Skin epidermis (tissue), 12 donors: ENCODE results near the gene JDP2.
A peak's percentile ranks its signal among the peaks of the same experiment; 100 is the strongest.

Source experiments
- H3K27ac ChIP-seq, 21 experiments: fragments of 200-600 bp; sonication (generic) in 11 of 21; one replicate each; pipeline ENCODE4 v1.5.0; 2020; ENCODE audit warnings: mild to moderate bottlenecking in 3 of 21, inconsistent platforms in 2 of 21, moderate library complexity in 2 of 21
- H3K4me3 ChIP-seq, 7 experiments: fragments of 200-600 bp; sonication (generic) in 2 of 7; one replicate each; pipeline ENCODE4 v1.5.0; 2020; ENCODE audit warnings: inconsistent platforms in 2 of 7, mild to moderate bottlenecking in 2 of 7, moderate library complexity in 1 of 7

Gene JDP2

GRCh38 chr14:75497701-75498100 is 69.9 kb downstream of the JDP2 start:
- Histone ChIP-seq H3K27ac (peak overlapping the region in 3 of 21 experiments; percentile 43 to 53 (median 48)), H3K4me3 (no peak overlapping the region)

- no peak overlapping the region for H3K27ac ChIP-seq
- no peak overlapping the region for H3K4me3 ChIP-seq
Observed at GRCh38 chr14:75499084-75499875, 71.5 kb downstream of the JDP2 start.

- H3K4me3 ChIP-seq = no peak overlapping the region
- H3K27ac ChIP-seq = no peak overlapping the region
Observed at GRCh38 chr14:75501080-75501479, 73.3 kb downstream of the JDP2 start.

GRCh38 chr14:75504411-75504810 is 76.6 kb downstream of the JDP2 start:
- H3K4me3 ChIP-seq = no peak overlapping the region
- H3K27ac ChIP-seq = no peak overlapping the region

DNA sequence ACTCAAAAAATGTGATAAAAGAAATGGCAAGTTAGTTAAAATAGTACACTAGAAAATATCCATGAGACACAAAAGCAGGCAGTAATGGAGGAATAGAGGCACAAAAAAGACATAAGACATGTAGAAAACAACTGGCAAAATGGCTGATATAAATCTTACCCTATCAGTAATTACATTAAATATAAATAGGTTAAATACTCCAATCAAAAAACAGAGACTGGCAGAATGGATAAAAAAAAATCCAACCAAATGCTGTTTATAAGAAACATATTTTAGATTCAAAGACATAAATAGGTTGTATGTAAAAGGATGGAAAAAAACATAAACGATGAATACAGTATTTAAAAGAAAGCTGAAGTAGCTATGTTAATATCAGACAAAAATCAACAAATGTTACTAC is 79.1 kb downstream of the JDP2 start:
- Histone ChIP-seq H3K4me3 (no peak overlapping the region), H3K27ac (no peak overlapping the region)

- Histone ChIP-seq H3K4me3 (no peak overlapping the region), H3K27ac (no peak overlapping the region)
Observed at GRCh38 chr14:75510547-75510946, 82.7 kb downstream of the JDP2 start.

GRCh38 chr14:75511201-75511600 is 83.4 kb downstream of the JDP2 start:
- H3K4me3 ChIP-seq = no peak overlapping the region
- H3K27ac ChIP-seq = no peak overlapping the region

- Histone ChIP-seq H3K27ac (peak overlapping the region in 11 of 21 experiments; percentile 45 to 89 (median 72)), H3K4me3 (peak overlapping the region in 1 of 7 experiments; percentile 39)
Observed at GRCh38 chr14:75513911-75514672, 86.3 kb downstream of the JDP2 start.

GRCh38 chr14:75514673-75515628 is 87.1 kb downstream of the JDP2 start:
- peak overlapping the region in 19 of 21 experiments; percentile 13 to 89 (median 61) for H3K27ac ChIP-seq
- peak overlapping the region; percentile 16 to 39 (median 21) for H3K4me3 ChIP-seq

- Histone ChIP-seq H3K27ac (peak overlapping the region in 17 of 21 experiments; percentile 13 to 89 (median 66)), H3K4me3 (peak overlapping the region in 6 of 7 experiments; percentile 16 to 39 (median 20))
Observed at GRCh38 chr14:75515629-75515996, 87.8 kb downstream of the JDP2 start.

DNA sequence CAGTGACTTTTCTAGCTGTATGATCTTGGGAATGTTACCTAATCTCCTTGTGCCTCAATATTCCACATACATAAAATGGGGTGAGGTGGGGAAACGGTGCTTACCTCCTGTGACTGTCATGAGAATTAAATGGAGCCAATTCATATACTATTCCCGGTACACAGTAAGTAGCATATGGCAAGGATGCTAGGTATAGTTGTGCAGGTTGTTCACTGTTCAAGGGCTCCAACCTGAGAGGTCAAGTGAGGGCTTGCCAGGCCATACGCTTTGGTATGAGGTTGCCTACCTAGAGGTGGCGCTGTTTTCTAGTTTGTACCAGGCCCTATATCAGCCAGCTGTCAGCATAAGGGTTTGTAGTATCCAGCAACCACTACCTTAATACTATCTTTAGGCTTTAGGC is 90.8 kb downstream of the JDP2 start:
- H3K4me3 ChIP-seq = no peak overlapping the region

DNA sequence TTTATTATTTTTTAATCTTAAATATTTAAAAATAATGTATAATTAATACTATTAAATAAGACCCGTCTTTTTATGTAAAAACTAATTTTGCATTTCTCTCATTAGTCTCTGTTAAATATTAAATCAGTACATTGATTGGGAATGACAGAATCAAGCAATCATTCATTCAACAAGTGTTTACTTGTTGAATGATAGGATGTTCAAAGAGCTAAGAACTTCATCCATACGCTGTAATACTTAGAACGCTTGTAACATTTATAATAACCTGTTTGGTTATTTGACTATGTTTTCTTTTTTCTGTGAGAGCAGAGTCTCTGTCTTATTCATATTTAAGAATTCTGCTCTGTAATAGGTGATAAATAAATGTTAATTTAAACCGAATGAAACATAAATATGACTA is 91.6 kb downstream of the JDP2 start:
- Histone ChIP-seq H3K27ac (peak overlapping the region in 1 of 21 experiments; percentile 85), H3K4me3 (no peak overlapping the region)

More for the DNA sequence above, 90.8 kb downstream of the JDP2 start:
- no peak overlapping the region for H3K27ac ChIP-seq

DNA sequence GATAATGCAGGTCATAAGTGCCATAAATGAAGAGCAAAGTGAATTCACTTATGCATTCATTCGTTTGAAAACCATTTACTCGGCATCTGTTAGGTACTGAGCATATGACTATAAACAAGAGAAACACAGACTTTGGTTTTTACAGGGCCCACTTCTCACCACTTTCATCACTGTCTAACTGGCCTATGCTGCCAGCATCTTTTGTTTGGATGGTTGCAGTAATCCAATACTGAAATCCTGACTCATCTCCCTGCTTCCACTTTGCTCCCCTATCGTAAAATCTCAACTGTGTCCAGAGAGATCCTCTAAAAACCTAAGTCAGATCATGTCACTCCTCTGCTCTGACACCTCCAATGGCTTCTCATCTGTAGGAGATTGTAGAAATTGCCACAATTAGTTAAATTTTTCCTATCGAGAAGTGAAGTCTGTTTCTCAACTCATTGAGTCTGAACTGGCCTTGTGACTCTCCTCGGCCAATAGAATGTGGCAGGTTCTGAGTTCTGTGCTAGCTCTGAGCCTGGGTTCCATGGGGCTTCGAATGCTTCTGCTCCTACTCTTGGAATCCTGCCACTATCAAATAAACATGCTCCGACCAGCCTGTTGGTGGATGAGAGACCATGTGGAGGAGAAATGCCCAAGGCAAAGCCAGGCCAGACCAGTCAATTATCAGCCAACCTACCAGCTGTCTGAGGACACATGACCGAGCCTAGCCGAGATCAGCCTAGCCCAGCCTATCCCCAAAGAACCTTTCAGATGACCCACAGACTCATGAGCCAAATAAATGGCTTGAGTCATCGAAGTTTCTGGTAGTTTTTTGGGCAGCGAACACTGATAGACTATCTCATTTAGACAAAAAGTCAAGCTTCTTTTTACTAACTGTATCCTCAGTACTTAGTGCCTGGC is 92.3 kb downstream of the JDP2 start:
- H3K27ac ChIP-seq = peak overlapping the region in 4 of 21 experiments; percentile 85 to 93 (median 90)
- H3K4me3 ChIP-seq = no peak overlapping the region

DNA sequence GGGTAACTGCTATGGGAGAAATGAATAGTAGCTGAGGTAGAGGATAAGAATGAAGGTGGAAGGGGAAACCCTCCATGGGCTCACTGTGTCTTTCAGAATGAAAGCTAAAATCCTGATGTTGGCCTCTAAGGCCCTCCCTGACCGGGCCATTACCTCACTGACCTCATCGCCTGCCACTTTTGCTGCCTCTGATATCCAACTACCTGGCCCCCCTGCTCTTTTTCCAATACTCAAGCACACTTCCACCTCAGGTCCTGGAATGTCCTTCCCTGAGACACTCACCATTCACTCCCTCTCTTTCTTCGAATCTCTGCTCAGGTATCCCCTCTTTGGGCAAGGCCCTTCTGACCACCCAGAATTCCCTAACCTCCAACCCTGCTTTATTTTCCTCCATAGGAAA is 93.0 kb downstream of the JDP2 start:
- H3K27ac ChIP-seq = peak overlapping the region in 13 of 21 experiments; percentile 30 to 93 (median 81)

DNA sequence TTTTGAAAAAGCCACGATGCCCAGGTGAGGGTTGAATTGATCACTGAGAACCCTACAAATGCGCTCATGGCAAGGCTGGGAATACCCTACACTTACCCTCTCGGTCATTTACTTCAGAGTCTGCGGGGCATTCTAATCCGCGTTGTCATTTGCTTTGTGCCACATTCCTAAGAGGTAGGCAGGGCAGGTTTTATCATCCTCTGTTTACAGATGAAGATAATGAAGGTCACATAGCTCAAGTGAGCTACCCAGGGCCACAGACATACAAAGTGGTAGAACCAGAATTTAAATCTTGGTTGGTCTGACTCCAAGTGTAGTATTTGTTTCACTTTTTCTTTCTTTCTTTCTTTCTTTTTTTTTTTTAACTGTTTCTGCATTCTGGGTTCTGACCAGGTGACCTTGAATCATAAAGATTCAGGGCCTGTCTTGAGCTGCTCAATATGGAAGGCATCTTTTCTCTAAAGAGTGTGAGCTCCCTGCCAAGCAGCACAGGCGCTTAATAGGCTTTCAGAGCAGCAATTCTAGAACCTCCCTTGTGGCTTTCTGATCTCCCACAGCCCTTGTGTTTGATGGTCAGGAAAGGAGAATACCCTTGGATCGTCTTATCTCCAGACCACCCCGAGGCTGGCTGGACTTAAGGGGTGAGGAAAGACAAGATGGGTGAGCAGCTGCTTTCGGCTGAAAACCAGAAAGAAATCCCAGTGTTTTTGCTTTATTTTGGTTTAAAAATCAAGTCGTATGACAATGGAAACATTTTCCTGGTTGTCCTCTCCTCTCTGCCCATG is 93.8 kb downstream of the JDP2 start:
- peak overlapping the region in 6 of 7 experiments; percentile 30 to 47 (median 38) for H3K4me3 ChIP-seq
- peak overlapping the region in 19 of 21 experiments; percentile 21 to 93 (median 81) for H3K27ac ChIP-seq

More for the DNA sequence above, 93.0 kb downstream of the JDP2 start:
- H3K4me3 ChIP-seq = no peak overlapping the region

DNA sequence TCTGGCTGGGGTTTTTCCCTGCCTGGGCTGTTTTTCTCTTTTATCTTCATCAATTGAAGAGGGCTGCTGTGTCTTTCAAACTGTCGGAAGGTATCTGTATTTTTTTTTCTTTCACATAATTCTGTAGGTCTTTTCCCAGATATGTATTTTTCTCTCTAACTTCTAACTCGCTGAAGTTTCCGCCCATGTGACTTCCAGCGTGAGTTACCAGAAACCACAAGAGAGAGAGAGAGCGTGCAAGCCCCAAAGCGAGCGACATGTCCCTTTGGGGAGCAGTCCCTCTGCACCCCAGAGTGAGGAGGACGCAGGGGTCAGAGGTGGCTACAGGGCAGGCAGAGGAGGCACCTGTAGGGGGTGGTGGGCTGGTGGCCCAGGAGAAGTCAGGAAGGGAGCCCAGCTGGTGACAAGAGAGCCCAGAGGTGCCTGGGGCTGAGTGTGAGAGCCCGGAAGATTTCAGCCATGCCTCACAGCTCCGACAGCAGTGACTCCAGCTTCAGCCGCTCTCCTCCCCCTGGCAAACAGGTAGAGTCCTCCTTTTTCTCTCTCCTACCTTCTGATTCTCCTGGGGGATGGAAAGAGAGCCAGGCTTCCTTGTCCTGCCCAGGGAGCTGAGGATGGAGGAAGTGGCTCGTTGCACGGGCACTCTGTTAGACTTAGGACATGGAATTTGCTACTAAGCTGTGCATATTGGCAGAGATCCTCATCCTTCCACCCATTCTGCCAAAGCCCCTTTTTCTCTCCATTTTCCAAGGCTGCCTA is 94.6 kb downstream of the JDP2 start, which contains the start of gene BATF:
BATF (plus strand) TSS at position 246 of the 759 bp plus-strand sequence; CDS start at position 460, 214 bp downstream.
- Histone ChIP-seq H3K4me3 (peak within 1 kb of the TSS; percentile 30 to 47 (median 36)), H3K27ac (peak within 1 kb of the TSS in 20 of 21 experiments; percentile 13 to 93 (median 80))

DNA sequence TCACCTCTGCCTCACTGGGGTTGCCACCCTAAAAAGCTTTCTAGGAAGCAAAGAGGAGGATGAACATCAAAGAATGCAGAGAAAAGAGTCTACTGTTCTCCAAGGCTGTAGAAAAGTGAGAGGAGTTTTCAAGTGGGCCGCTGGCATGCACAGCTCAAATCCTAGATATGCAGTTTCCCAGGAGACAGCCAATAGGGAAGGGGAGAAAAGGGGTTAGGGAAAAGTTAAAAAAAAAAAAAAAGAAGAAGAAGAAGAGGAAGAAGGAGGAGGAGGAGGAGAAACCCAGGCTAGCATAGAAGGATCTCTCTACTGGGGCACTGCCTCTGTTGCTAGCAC is 95.1 kb downstream of the JDP2 start:
- H3K27ac ChIP-seq = peak overlapping the region in 19 of 21 experiments; percentile 13 to 93 (median 81)
- H3K4me3 ChIP-seq = peak overlapping the region; percentile 30 to 47 (median 36)
